Measurements from ENCODE around the gene GLYR1.

- TF ChIP-seq CTCF (IDR thresholded peaks at IDR 0.05) (no peak), POLR2A (IDR thresholded peaks at IDR 0.05) (no peak)
Measured at GRCh38 chr16:4888428-4889135, 41.5 kb upstream of the GLYR1 start.

Data from lower leg skin (tissue), 3 donors.